GM21723 (cell line): ENCODE results near the gene HEG1.

Experiments used
- ATAC-seq: cut with Tn5 transposase; IDR thresholded peaks from one replicate; pipeline ENCODE4 v1.9.1; 2021; ENCODE audit warnings: mild to moderate bottlenecking, moderate library complexity; ENCODE audit not compliant: unreplicated experiment

Gene HEG1

DNA sequence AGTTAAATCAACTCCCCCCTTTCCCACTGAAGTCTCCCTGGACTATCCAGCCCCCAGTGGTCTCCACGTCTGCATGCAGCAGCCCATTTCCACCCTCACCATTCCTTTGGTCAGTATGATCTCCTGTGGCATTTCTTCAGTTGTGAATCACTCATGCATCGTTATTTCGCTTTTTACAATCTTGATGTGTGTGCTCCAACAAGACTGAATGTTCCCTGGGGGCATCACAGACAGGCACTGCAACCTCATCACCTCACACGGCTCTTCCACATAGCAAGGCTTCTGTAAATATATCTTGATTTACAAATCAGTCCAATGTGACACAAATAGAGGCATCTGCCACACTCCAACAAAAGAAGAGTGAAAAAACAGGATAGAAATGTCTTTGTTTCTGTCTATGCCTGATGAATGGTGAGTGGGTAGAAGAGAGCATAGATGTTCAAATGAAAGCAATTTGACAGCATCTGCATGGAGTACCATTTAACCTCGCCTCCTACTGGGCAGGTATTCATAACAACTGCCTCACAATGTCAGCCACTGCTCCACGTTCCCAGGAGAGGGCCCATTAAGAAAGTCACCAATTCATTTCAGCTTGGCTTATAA, 5.2 kb downstream of the HEG1 start:
- ATAC-seq: no peak

- ATAC-seq: no peak
Observed at GRCh38 chr3:125048282-125048681, 7.5 kb downstream of the HEG1 start.

- ATAC-seq: no peak
Observed at GRCh38 chr3:125045965-125046364, 9.8 kb downstream of the HEG1 start.

DNA sequence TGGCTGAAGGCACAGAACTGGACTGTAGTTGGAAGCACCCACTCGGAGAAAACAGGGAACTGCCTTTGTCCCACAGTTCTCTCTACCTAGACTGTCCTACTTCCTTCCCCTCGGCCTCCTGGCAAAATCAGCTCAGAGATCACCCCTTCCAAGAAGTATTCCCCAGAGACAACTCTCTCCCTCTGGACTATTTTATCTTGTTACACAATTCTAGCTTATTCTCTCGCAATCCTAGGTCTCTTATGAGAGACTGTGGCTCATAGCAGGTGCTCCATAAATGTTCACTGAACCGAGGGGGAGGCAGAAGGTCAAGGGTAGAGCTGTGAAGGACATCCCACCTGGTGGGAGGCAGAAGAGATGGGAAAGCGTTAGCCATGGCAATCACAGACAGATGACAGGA, 10.6 kb downstream of the HEG1 start:
- ATAC-seq: no peak

DNA sequence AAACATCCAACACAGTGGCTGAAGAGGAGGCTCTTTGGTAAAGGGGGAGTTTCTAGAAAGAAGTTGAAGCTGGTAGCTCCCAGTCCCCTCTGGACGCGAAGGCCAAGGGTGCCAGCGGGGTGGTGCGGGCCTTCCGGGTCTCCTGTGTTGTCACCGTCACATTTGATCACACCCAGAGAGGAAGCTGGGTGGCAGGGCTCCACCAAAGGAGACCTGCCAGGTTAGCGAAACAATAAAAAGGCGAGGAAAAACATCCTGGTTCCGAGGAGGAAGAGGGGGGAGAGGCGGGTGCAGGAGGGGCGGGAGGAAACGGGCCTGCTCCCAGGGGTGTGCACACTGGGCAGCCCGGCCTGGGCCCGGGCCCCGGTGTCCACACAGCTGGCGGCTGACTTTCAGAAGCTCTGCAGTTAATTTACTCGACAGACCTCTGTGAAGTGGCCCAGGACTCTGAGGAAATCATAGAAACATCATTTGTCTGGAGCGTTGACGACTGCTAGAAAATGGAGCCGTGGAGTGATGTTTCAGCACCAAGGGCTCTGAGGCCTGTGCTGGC, 12.1 kb downstream of the HEG1 start:
- ATAC-seq: no peak

- no peak for ATAC-seq
Observed at GRCh38 chr3:125042725-125043406, 12.9 kb downstream of the HEG1 start.

GRCh38 chr3:125039131-125040100, 16.4 kb downstream of the HEG1 start:
- no peak for ATAC-seq

DNA sequence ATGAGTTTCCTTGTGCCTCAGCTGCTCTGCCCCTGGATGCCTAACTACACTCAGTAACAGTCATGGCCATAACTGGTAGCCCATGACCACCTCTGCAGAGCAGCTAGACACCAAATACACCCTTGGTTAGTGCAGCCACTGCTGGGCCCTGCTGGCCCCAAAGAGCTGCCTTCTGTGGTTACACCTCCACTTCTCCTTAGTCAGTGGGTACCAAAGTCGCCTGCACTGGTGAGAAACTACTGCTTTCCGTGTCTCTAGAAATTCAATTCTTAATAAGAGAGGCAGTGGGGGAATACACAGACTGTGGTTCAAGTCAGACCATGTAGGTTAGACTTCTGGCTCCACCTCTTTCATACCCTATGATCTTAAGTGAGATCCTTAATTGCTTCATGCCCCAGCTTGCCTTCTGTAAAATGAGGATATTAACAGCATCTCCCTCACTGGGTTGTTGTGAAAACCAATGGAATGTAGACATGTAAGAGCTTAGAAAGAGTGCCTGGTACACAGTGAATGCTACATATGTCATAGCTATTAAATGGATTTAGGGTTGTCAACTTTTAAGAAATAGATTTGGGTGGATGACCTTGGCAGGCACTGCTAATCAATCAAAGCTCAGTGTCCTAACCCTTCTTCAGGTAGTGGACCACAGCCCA, 18.2 kb downstream of the HEG1 start:
- ATAC-seq: no peak

DNA sequence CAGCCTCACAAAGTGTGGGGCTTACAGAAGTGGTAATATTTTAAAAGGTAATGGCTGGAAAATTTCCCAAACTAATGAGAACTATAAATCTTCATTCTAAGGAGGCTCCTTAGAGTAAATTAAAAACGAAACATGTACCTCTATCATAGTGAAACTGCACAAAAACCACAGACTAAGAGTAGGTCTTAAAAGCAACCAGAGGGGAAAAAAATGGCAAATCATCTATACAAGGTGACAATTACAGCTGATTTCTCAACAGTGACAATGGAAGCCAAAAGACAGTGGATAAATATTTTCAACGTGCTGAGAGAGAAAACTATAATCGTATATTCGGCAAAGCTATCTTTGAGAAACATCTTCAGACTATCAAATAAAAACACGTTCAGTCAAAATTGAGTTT, 20.6 kb downstream of the HEG1 start:
- ATAC-seq: peak; percentile 81

- no peak for ATAC-seq
Observed at GRCh38 chr3:125033616-125034015, 22.2 kb downstream of the HEG1 start.

DNA sequence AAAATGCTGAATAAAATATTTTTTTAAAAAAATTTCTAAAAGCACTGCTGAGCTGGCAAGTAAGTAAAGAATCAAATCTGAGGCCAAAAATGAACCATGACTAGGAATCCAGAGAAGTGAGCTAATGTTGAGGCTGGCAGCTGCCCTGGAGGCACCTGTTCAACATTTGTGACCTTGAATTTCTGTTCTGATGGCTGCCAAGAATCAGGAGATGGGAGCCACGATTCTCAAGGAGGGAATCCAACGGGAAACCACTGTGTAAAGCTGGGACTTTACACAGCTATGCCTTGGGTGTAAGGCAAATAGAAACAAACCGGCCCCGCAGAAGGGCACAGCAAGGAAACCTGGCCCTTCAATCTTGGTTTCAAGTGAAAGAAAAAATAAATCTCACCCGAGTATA, 22.7 kb downstream of the HEG1 start:
- ATAC-seq: no peak

GRCh38 chr3:125032683-125033082, 23.1 kb downstream of the HEG1 start:
- no peak for ATAC-seq

GRCh38 chr3:125032100-125032643, 23.6 kb downstream of the HEG1 start:
- ATAC-seq: no peak

DNA sequence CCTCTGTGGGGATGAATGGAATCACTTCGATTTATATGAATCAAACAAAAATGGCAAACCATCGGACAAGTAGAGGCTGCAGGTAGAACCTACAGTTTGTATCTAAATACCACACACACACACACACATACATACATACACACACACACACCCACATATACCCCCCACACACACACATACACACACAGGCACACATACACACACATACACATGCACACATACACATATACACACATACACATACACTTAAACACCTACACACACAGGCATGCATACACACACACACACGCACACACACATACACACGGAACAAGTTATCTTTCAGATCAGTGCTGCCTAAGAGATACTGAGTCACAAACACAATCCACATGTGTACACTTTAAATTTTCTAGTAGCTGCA, 24.3 kb downstream of the HEG1 start:
- no peak for ATAC-seq

DNA sequence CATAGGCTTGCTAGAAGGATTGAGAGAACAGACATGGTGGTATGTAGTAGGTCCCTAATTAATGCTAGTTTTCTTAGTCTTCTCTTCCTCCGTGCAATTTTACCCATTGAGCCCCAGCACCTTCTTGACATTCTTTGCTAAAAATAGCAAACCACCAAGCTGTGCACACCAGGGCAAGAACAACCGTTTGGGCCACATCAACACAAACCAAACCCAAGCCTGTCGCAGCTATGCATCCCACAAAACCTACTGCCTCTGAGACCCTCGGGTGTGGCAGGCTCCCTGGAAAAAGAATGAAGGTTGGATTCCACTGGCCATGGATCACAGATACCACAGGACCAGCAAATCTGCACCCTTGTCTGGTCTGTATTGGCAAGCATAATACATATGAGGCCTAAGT, 27.1 kb downstream of the HEG1 start:
- no peak for ATAC-seq

DNA sequence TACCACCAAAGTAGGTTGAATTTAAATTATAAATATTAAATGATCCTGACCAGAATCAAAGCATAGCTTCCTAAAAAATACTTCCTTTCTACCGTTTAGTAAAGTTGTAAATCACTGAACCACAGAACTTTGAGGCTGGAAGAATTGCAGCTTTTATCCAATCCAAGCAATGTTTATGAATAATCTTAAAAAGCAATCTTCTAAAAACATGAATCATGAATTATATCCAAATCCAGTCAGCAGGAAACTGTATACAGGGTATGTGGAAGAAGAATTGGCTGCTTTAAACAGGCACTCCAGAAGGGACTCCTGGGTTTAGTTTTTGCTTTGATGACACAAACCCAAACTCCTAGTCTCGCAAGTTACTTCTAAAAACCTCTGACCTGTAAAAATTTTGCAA, 30.2 kb downstream of the HEG1 start:
- no peak for ATAC-seq

GRCh38 chr3:125024817-125025216, 31.0 kb downstream of the HEG1 start:
- ATAC-seq: no peak

DNA sequence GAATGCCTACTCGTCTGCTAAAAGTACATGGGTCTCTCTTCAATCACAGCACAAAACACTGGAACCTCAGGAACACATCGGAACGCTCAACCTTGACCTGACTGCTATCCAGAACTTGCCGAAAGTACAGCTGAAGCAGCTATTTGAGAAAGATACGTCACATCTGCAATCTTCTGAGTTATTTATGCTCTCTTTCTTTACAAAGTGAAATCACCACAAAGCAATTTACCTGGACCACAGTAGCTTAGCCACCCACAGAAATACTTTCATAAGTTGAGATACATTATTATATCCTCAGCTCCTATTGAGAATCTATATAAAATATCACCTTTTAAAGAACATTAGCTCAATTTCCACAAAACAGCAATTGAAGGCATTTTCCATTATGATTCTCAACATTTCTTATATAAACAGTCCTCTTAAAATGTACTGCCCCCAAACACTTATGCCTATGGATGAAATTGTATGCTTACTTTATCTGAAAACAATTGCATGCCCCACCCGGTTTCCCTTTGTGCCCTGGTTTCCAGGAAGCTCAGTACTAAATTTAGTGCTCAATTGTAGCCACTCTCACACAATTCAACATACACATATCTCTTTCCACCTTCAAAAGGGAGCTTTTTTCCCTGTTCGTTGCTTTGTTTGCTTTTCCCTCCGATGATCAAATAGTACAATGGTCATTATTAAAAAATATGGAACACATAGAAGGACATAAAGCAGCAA, 31.8 kb downstream of the HEG1 start:
- ATAC-seq: no peak

- no peak for ATAC-seq
Observed at GRCh38 chr3:125022206-125022605, 33.6 kb downstream of the HEG1 start.

DNA sequence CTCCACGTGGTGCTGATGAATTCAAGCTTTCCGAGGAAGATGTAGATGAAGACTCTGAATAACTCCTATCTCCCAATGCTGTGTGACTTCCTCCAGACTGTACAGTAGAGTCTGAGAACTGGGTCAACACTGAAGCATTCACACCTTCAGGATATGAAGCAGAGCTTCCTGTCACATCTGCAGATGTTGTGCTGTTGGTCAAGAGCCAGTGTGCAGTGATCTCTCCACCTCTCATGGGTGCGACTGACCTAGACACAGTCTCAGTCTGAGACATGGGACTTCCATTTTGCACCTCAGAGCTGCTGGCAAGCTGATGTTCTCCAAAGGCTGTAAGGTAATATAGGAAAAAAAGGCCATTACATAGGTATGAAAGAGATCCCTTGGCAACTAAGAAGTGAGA, 36.5 kb downstream of the HEG1 start:
- ATAC-seq: no peak
